Measurements from ENCODE around the gene IFFO2. TPM values are rescaled to one million over a fixed set of nuclear protein-coding genes. Genes with fewer than 3 reads are reported as not detected.

Gene IFFO2
- total RNA-seq, 4 donors from 2014 or later, result 4.1 to 19.4 (median 7.3) TPM

DNA sequence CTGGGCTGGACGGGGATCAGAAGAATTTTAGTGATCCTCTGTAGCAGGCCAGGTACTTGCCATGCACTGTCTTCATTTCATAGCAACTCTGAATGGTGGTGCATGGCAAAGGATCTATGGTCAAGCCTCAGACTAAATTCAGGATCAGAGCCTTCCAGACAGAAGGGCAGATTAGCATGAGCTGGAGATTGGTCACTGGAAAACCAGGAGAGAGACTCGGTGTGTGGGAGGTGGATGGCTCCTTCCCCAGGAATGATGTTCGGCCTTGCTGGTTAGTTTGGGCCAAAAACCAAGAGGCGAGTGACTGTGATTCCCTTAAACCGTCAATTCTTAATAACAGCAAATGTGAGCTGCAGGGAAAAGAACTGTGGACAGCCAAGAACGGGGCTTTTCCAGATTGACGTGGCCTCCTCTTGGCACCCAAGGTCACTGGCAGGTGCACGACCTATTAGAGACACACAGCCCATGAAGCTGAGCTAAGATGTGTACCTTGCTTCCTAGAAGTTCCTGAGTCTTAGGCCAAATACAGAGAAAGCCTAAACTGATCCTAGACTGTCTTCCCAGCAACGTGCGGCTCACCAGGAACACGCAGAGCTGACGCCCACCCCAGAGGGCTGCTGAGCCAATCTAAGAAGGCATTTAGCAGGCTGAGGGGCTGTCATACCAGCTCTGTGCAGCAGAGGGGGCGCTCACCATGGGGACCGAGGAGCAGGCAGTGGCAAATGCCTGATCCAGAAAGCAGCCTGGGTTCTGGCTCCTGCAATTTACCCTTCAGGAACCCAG, 72.6 kb downstream of the IFFO2 start:
- H3K27ac ChIP-seq, result no peak overlapping the region
- intact Hi-C loops (cut with DNase I; ENCODE audit: low total_unique reads), result no loop called here
- no peaks in the 10 kb centered on the region for H3K27me3 ChIP-seq
- no peak overlapping the region for H3K4me3 ChIP-seq
- no peaks in the 10 kb centered on the region for H3K4me1 ChIP-seq
- no peak for TF ChIP-seq POLR2A (IDR thresholded peaks at IDR 0.05)
- TF ChIP-seq, protein P1, sequence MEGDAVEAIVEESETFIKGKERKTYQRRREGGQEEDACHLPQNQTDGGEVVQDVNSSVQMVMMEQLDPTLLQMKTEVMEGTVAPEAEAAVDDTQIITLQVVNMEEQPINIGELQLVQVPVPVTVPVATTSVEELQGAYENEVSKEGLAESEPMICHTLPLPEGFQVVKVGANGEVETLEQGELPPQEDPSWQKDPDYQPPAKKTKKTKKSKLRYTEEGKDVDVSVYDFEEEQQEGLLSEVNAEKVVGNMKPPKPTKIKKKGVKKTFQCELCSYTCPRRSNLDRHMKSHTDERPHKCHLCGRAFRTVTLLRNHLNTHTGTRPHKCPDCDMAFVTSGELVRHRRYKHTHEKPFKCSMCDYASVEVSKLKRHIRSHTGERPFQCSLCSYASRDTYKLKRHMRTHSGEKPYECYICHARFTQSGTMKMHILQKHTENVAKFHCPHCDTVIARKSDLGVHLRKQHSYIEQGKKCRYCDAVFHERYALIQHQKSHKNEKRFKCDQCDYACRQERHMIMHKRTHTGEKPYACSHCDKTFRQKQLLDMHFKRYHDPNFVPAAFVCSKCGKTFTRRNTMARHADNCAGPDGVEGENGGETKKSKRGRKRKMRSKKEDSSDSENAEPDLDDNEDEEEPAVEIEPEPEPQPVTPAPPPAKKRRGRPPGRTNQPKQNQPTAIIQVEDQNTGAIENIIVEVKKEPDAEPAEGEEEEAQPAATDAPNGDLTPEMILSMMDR (IDR thresholded peaks at IDR 0.05), result peak; percentile 70 to 89 (median 82)
- DNase-seq, result peak; percentile 73
- no peaks in the 10 kb centered on the region for H3K9me3 ChIP-seq
- no peaks in the 10 kb centered on the region for H3K36me3 ChIP-seq

DNA sequence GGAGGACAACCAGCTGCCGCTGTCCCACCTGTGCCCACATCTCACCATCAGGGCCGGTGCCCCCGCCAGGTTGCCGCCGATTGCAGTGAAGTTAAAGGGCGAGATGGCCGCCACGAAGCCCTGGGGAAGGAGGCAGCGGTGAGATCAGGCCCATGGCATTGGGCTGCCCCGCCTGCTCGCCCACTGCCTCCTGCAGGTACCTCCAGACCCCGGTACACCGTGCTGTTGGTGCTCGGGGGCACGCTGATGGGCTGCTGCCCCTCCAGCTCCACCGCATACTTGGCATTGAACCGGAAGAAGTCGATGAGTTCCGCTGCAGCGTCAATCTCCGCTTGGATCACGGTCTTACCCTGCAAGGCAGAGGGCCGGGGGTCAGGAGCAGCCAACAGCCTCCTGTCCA, 73.4 kb downstream of the IFFO2 start:
- Histone ChIP-seq H3K9me3 (no peaks in the 10 kb centered on the region), H3K4me1 (no peaks in the 10 kb centered on the region), H3K27me3 (no peaks in the 10 kb centered on the region), H3K4me3 (no peak overlapping the region), H3K36me3 (no peaks in the 10 kb centered on the region), H3K27ac (no peak overlapping the region)
- no peak for DNase-seq
- TF ChIP-seq POLR2A (IDR thresholded peaks at IDR 0.05), result no peak
- TF ChIP-seq, protein P1 (IDR thresholded peaks at IDR 0.05), result no peak
- intact Hi-C loops (cut with DNase I; ENCODE audit: low total_unique reads), result no loop called here

DNA sequence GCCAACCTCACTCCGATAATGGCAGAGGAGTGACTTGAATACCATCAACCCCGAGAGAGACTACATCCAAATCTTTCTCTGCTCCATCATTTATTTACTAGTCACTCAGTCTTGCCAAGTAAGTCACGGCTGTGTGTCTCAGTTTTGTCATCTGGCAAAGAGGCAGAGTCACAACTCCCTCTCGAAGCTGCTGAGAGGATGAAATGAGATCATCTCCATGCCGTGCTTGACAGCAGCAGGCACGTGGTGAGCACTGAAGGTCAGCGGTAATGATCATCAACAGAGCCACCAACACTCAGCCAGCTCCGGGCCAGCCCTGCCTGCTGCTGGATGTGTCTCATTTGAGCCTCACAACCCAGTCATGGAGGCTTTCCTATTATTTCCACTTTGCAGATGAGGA, 74.0 kb downstream of the IFFO2 start:
- Histone ChIP-seq H3K27me3 (no peaks in the 10 kb centered on the region), H3K4me3 (no peak overlapping the region), H3K36me3 (no peaks in the 10 kb centered on the region), H3K9me3 (no peaks in the 10 kb centered on the region), H3K4me1 (no peaks in the 10 kb centered on the region), H3K27ac (no peak overlapping the region)
- DNase-seq, result no peak
- TF ChIP-seq, protein P1 (IDR thresholded peaks at IDR 0.05), result no peak
- no peak for TF ChIP-seq POLR2A (IDR thresholded peaks at IDR 0.05)
- intact Hi-C loops (cut with DNase I; ENCODE audit: low total_unique reads), result no loop called here

DNA sequence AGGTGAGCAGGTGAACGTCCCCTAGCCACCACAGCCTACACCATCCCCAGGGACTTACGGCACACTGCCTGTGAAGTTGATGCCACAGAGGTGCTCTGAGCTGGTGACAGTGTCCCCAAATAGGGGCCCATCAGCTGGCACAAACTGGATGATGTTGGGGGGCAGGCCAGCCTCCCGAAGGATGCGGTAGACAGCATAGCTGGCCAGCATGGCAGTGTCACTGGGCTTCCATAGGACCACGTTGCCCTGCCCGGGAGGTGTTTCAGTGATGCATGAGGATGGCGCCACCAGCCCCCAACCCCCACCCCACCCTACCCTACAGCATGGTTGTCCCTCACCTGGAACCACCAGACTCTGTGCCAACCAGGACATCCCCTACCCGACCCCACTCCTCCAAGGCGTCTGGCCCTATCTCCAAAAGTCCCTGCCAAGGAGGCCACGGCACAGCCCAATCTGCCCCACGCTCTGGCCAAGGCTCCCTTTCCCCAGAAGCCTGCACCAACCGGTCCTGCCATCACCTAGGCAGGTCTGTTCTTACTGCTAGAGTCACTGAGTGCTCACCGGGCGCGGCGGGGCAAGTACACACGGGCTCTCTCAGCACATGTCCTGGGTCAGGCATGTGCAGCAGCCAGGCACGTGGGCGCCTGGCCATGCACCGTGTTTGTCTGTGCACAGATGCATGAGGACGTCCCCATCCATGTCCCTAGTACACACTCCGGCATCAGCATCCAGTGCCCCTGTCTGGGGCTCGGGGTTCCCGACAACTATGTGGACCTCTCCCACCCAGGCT, 74.6 kb downstream of the IFFO2 start:
- no peaks in the 10 kb centered on the region for H3K36me3 ChIP-seq
- no peaks in the 10 kb centered on the region for H3K27me3 ChIP-seq
- no peak overlapping the region for H3K27ac ChIP-seq
- DNase-seq, result no peak
- TF ChIP-seq POLR2A (IDR thresholded peaks at IDR 0.05), result no peak
- TF ChIP-seq, protein P1 (IDR thresholded peaks at IDR 0.05), result no peak
- no peaks in the 10 kb centered on the region for H3K9me3 ChIP-seq
- intact Hi-C loops (cut with DNase I; ENCODE audit: low total_unique reads), result no loop called here
- no peaks in the 10 kb centered on the region for H3K4me1 ChIP-seq
- no peak overlapping the region for H3K4me3 ChIP-seq

DNA sequence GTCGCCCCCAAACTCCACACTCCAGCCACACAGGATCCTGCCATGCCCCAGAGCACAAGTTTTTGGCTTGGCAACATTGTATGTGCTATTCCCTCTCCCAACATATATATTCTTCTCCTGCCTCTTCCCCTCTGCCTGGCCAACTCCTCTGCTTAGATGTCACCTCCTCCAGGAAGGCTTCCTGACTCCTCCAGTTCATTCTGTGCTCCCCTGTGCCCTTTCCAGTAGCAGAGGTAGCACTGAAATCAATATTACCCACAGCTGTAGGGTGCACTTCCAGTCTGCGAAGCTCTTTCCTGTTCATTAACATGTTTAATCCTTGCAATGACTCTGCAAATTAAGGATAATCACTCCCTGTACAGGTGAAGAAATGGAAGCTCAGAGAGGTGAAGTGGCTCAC, 75.3 kb downstream of the IFFO2 start:
- Histone ChIP-seq H3K27me3 (no peaks in the 10 kb centered on the region), H3K4me1 (no peaks in the 10 kb centered on the region), H3K4me3 (no peak overlapping the region), H3K27ac (no peak overlapping the region), H3K9me3 (no peaks in the 10 kb centered on the region), H3K36me3 (no peaks in the 10 kb centered on the region)
- TF ChIP-seq, protein P1 (IDR thresholded peaks at IDR 0.05), result no peak
- TF ChIP-seq POLR2A (IDR thresholded peaks at IDR 0.05), result no peak
- DNase-seq, result no peak
- intact Hi-C loops (cut with DNase I; ENCODE audit: low total_unique reads), result no loop called here
